SK-N-SH treated with all-trans-retinoic acid at 6 μM for 48 hours (cell line): ENCODE measurements around the gene PDE1C.

Experiments used
- ATAC-seq: fragments of 200-7000 bp; cut with Tn5 transposase; 3 replicates; pipeline ENCODE4 v1.9.1; 2020; ENCODE audit warnings: mild to moderate bottlenecking, moderate library complexity
- ARNTL ChIP-seq: fragments of 450-650 bp; formaldehyde crosslinking; IDR thresholded peaks from 2 replicates; pipeline ENCODE4 v1.5.0; 2020; ENCODE audit warnings: low read depth, mild to moderate bottlenecking, moderate library complexity, borderline replicate concordance
- CSDC2 ChIP-seq: fragments of 250-450 bp; sonication (Bioruptor Pico); IDR thresholded peaks from 2 replicates; pipeline ENCODE4 v1.5.0; 2020; ENCODE audit warnings: mild to moderate bottlenecking, moderate library complexity
- ESRRG ChIP-seq: fragments of 250-450 bp; sonication (Bioruptor Pico); IDR thresholded peaks from 2 replicates; pipeline ENCODE4 v1.6.1; 2021; ENCODE audit warnings: mild to moderate bottlenecking
- GLIS3 ChIP-seq: fragments of 250-450 bp; sonication (Bioruptor Pico); IDR thresholded peaks from 2 replicates; pipeline ENCODE4 v1.5.0; 2020; ENCODE audit warnings: mild to moderate bottlenecking, moderate library complexity
- ISL1 ChIP-seq: fragments of 250-450 bp; sonication (Bioruptor Pico); IDR thresholded peaks from 2 replicates; pipeline ENCODE4 v2.1.2; 2022; ENCODE audit warnings: mild to moderate bottlenecking, moderate library complexity
- OSR1 ChIP-seq: fragments of 250-450 bp; sonication (Bioruptor Pico); IDR thresholded peaks from 2 replicates; pipeline ENCODE4 v1.8.0; 2022; ENCODE audit warnings: moderate library complexity, mild to moderate bottlenecking, inconsistent platforms
- PPARA ChIP-seq: fragments of 250-450 bp; sonication (Bioruptor Pico); IDR thresholded peaks from 2 replicates; pipeline ENCODE4 v1.5.0; 2020; ENCODE audit warnings: mild to moderate bottlenecking, borderline replicate concordance
- RARB ChIP-seq: fragments of 250-450 bp; sonication (Bioruptor Pico); IDR thresholded peaks from 2 replicates; pipeline ENCODE4 v1.8.0; 2021; ENCODE audit warnings: mild to moderate bottlenecking, moderate library complexity
- SNAI2 ChIP-seq: fragments of 250-450 bp; sonication (Bioruptor Pico); IDR thresholded peaks from 2 replicates; pipeline ENCODE4 v1.5.0; 2020; ENCODE audit warnings: mild to moderate bottlenecking, moderate library complexity
- TOX ChIP-seq: fragments of 250-450 bp; sonication (Bioruptor Pico); IDR thresholded peaks from 2 replicates; pipeline ENCODE4 v1.8.0; 2021; ENCODE audit warnings: mild to moderate bottlenecking, moderate library complexity, borderline replicate concordance
- ZC3H10 ChIP-seq: fragments of 250-450 bp; sonication (Bioruptor Pico); IDR thresholded peaks from 2 replicates; pipeline ENCODE4 v1.5.1; 2021; ENCODE audit warnings: mild to moderate bottlenecking, moderate library complexity
- ZFP3 ChIP-seq: fragments of 250-450 bp; sonication (Bioruptor Pico); IDR thresholded peaks from 2 replicates; pipeline ENCODE4 v1.5.0; 2020; ENCODE audit warnings: mild to moderate bottlenecking, moderate library complexity
- ZFP30 ChIP-seq: fragments of 450-650 bp; formaldehyde crosslinking; IDR thresholded peaks from 2 replicates; pipeline ENCODE4 v1.5.0; 2022; ENCODE audit warnings: mild to moderate bottlenecking, moderate library complexity
- ZNF565 ChIP-seq: fragments of 450-650 bp; formaldehyde crosslinking; conservative IDR thresholded peaks from 2 replicates; pipeline ENCODE4 v1.5.0; 2020; ENCODE audit warnings: low read depth, mild to moderate bottlenecking, moderate library complexity
- ZNF70 ChIP-seq: fragments of 450-650 bp; formaldehyde crosslinking; IDR thresholded peaks from 2 replicates; pipeline ENCODE4 v1.5.0; 2020; ENCODE audit warnings: mild to moderate bottlenecking, moderate library complexity
- ZNF8 ChIP-seq: fragments of 450-650 bp; formaldehyde crosslinking; IDR thresholded peaks from 2 replicates; pipeline ENCODE4 v1.5.0; 2020; ENCODE audit warnings: mild to moderate bottlenecking, moderate library complexity
- TF ChIP-seq, protein P1 (sequence below): fragments of 250-450 bp; sonication (Bioruptor Pico); IDR thresholded peaks from 2 replicates; pipeline ENCODE4 v1.5.1; 2020; ENCODE audit warnings: low read depth, mild to moderate bottlenecking, moderate library complexity
- TF ChIP-seq, protein P2 (sequence below): fragments of 250-450 bp; sonication (Bioruptor Pico); IDR thresholded peaks from 2 replicates; pipeline ENCODE4 v1.5.0; 2020; ENCODE audit warnings: mild to moderate bottlenecking, moderate library complexity
- TF ChIP-seq, protein P3 (sequence below): fragments of 250-450 bp; sonication (Bioruptor Pico); IDR thresholded peaks from 2 replicates; pipeline ENCODE4 v1.5.1; 2021; ENCODE audit warnings: mild to moderate bottlenecking, moderate library complexity
- TF ChIP-seq, protein P4 (sequence below): fragments of 250-450 bp; sonication (Bioruptor Pico); IDR thresholded peaks from 2 replicates; pipeline ENCODE4 v1.8.0; 2021; ENCODE audit warnings: low read depth, mild to moderate bottlenecking, moderate library complexity, borderline replicate concordance

Gene PDE1C

DNA sequence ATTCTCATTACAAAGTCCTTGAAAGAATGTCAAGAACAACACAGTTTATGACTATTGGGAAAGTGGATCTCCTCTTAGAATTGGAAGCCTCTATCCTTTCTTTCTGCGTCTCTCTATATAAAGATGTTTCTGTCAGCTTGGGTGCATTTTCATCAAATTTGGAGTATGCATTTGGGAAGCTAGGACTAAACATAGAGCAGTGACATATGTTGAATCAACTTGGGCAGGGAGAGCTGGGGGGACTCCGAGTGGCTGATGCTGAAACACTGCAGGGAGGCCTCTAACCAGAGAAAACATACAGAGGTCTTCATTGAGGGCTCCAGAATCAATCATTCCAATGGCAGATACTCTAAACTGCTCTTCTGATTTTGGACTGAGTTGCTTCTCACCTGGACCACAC, 147.4 kb downstream of the PDE1C start:
- no peak for TF ChIP-seq PPARA (CRISPR knock-in tag)
- no peak for TF ChIP-seq ZNF565 (CRISPR knock-in tag)
- TF ChIP-seq, protein P1, sequence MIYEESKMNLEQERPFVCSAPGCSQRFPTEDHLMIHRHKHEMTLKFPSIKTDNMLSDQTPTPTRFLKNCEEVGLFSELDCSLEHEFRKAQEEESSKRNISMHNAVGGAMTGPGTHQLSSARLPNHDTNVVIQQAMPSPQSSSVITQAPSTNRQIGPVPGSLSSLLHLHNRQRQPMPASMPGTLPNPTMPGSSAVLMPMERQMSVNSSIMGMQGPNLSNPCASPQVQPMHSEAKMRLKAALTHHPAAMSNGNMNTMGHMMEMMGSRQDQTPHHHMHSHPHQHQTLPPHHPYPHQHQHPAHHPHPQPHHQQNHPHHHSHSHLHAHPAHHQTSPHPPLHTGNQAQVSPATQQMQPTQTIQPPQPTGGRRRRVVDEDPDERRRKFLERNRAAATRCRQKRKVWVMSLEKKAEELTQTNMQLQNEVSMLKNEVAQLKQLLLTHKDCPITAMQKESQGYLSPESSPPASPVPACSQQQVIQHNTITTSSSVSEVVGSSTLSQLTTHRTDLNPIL (CRISPR knock-in tag), result no peak
- TF ChIP-seq ZNF70 (CRISPR knock-in tag), result no peak
- TF ChIP-seq RARB (CRISPR knock-in tag), result no peak
- TF ChIP-seq TOX (CRISPR knock-in tag), result no peak
- no peak for ATAC-seq

DNA sequence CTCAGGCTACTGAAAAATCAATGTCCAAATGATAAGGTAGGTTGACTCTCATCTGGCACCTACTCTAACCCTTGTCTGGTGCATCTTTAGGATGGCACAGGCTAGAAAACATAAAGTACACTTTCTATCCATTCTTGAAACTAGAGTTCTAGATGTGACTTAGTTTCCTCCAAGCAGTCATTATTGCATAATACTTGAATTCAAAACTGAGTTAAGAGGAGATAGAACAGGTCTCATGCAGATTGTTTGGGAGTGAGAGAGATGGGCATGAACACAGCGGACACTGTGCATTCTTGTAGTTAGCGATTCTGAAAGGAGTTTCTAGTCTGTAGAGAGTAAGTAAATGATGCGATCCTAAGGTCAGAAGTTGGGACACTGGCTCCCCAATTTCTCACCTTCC, 149.2 kb downstream of the PDE1C start:
- no peak for ATAC-seq
- no peak for TF ChIP-seq ZFP30

DNA sequence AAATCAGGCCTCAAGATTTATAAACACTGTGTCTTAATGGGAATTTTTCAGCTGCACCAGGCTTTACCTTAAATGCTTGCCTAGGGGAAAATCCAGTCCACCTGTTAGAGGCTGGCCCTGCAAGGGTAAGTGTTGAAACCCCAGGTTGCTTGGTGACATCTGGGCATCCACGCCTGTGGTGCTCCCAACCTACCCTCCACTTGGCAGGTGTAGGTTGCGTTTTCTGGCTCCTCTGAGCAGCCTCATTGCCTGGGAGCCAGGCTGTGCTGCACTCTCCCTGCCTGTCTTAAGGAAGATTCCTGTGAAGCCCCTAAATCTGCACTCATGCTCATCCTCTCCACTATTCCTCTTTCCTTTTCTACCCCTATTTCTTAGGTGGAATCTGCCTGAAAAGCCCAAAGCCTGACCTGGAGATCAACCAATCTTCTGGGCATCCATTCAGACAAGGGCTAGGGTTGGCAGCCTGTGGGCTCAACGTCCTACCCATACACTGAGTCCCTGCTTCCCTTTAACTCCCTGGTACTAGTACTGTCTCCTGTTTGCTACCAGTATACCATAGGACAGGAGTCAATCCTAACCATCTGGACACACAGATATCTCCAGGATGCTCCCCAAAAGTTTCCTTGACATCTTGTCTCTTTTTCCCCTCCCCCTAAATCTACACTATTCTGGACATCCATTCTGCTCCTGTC, 150.4 kb downstream of the PDE1C start:
- no peak for ATAC-seq
- TF ChIP-seq ISL1 (CRISPR knock-in tag), result no peak
- no peak for TF ChIP-seq ZNF70 (CRISPR knock-in tag)
- TF ChIP-seq CSDC2 (CRISPR knock-in tag), result no peak
- TF ChIP-seq ZNF565 (CRISPR knock-in tag), result no peak
- TF ChIP-seq SNAI2 (CRISPR knock-in tag), result no peak
- TF ChIP-seq RARB (CRISPR knock-in tag), result no peak
- TF ChIP-seq, protein P2, sequence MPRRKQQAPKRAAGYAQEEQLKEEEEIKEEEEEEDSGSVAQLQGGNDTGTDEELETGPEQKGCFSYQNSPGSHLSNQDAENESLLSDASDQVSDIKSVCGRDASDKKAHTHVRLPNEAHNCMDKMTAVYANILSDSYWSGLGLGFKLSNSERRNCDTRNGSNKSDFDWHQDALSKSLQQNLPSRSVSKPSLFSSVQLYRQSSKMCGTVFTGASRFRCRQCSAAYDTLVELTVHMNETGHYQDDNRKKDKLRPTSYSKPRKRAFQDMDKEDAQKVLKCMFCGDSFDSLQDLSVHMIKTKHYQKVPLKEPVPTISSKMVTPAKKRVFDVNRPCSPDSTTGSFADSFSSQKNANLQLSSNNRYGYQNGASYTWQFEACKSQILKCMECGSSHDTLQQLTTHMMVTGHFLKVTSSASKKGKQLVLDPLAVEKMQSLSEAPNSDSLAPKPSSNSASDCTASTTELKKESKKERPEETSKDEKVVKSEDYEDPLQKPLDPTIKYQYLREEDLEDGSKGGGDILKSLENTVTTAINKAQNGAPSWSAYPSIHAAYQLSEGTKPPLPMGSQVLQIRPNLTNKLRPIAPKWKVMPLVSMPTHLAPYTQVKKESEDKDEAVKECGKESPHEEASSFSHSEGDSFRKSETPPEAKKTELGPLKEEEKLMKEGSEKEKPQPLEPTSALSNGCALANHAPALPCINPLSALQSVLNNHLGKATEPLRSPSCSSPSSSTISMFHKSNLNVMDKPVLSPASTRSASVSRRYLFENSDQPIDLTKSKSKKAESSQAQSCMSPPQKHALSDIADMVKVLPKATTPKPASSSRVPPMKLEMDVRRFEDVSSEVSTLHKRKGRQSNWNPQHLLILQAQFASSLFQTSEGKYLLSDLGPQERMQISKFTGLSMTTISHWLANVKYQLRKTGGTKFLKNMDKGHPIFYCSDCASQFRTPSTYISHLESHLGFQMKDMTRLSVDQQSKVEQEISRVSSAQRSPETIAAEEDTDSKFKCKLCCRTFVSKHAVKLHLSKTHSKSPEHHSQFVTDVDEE (CRISPR knock-in tag), result no peak

DNA sequence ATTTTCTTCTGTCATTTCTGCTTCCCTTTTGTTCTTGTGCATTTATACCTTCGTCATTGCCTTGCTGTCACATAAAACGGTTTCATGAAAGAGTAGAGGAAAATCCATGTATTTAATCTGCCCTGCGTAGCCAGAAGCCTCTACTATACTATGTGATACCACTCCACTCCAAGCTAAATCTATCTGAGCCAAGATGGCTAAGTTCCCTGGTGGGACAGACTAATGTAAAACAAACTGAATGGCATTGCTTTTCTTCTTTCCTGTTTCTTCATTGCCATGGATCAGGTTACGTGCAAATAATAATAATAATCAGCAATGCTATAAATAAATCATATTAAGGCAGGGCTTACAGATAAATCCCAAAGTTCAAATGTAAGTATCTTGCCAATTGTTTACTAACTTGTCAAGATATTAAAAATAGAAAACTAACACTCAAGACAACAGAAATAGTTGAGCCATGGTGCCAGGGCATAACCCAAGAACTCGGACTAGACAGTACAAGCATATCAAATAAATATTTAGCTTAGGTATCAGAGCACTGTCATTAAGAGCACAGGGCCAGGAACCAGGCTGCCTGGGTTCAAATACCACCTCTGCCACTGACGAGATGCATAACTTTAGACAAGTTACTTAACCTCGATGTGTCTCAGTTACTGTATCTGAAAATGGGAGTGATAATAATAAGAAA, 151.4 kb downstream of the PDE1C start:
- ATAC-seq, result no peak
- TF ChIP-seq, protein P3, sequence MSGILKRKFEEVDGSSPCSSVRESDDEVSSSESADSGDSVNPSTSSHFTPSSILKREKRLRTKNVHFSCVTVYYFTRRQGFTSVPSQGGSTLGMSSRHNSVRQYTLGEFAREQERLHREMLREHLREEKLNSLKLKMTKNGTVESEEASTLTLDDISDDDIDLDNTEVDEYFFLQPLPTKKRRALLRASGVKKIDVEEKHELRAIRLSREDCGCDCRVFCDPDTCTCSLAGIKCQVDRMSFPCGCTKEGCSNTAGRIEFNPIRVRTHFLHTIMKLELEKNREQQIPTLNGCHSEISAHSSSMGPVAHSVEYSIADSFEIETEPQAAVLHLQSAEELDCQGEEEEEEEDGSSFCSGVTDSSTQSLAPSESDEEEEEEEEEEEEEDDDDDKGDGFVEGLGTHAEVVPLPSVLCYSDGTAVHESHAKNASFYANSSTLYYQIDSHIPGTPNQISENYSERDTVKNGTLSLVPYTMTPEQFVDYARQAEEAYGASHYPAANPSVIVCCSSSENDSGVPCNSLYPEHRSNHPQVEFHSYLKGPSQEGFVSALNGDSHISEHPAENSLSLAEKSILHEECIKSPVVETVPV (CRISPR knock-in tag), result no peak
- TF ChIP-seq, protein P4, sequence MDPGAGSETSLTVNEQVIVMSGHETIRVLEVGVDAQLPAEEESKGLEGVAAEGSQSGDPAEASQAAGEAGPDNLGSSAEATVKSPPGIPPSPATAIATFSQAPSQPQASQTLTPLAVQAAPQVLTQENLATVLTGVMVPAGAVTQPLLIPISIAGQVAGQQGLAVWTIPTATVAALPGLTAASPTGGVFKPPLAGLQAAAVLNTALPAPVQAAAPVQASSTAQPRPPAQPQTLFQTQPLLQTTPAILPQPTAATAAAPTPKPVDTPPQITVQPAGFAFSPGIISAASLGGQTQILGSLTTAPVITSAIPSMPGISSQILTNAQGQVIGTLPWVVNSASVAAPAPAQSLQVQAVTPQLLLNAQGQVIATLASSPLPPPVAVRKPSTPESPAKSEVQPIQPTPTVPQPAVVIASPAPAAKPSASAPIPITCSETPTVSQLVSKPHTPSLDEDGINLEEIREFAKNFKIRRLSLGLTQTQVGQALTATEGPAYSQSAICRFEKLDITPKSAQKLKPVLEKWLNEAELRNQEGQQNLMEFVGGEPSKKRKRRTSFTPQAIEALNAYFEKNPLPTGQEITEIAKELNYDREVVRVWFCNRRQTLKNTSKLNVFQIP (CRISPR knock-in tag), result no peak
- no peak for TF ChIP-seq ZNF70 (CRISPR knock-in tag)
- TF ChIP-seq, protein P1 (CRISPR knock-in tag), result no peak
- no peak for TF ChIP-seq ESRRG (CRISPR knock-in tag)
- TF ChIP-seq ZC3H10 (CRISPR knock-in tag), result no peak
- no peak for TF ChIP-seq RARB (CRISPR knock-in tag)
- TF ChIP-seq ZNF8 (CRISPR knock-in tag), result no peak
- no peak for TF ChIP-seq ARNTL
- no peak for TF ChIP-seq ZFP3
- TF ChIP-seq ZNF565 (CRISPR knock-in tag), result no peak
- no peak for TF ChIP-seq ISL1 (CRISPR knock-in tag)
- no peak for TF ChIP-seq ZFP30
- TF ChIP-seq PPARA (CRISPR knock-in tag), result no peak
- no peak for TF ChIP-seq TOX (CRISPR knock-in tag)
- TF ChIP-seq SNAI2 (CRISPR knock-in tag), result no peak
- no peak for TF ChIP-seq OSR1 (CRISPR knock-in tag)
- TF ChIP-seq, protein P2 (CRISPR knock-in tag), result no peak
- TF ChIP-seq GLIS3, result no peak
